ENCODE results near the gene NAA38. TPM values are rescaled to one million over a fixed set of nuclear protein-coding genes. Genes with fewer than 3 reads are reported as not detected.

Gene NAA38
- total RNA-seq, 1 donor from 2014 or later, result 60.2 TPM

- Histone ChIP-seq H3K4me1 (ENCODE audit: insufficient read depth, low read length) (peaks cover 41% of the 10 kb centered on the region), H3K27me3 (ENCODE audit: insufficient read depth, low read length) (peaks cover 6% of the 10 kb centered on the region), H3K27ac (ENCODE audit: low read depth, low read length) (peak within 1 kb of the TSS; percentile 97), H4K20me1 (ENCODE audit: insufficient read depth, low read length) (peaks cover 7% of the 10 kb centered on the region), H3K36me3 (ENCODE audit: insufficient read depth, low read length) (no peaks in the 10 kb centered on the region), H3K9me3 (ENCODE audit: insufficient read depth, low read depth, low read length) (no peaks in the 10 kb centered on the region), H3K4me2 (ENCODE audit: low read length) (peak within 1 kb of the TSS; percentile 100), H3K4me3 (ENCODE audit: insufficient read depth, low read depth, low read length) (peak within 1 kb of the TSS; percentile 77), H3K9ac (ENCODE audit: low read length) (peak within 1 kb of the TSS; percentile 94), H2AFZ (ENCODE audit: low read depth, low read length) (peak within 1 kb of the TSS; percentile 94), H3K79me2 (ENCODE audit: insufficient read depth, low read length) (peaks cover 6% of the 10 kb centered on the region)
- no peak for TF ChIP-seq CTCF (IDR thresholded peaks at IDR 0.05; ENCODE audit: insufficient read depth, low read depth, low read length)
- no peak for TF ChIP-seq EZH2 (IDR thresholded peaks at IDR 0.05; ENCODE audit: insufficient read depth, low read length)
- H3K27me3 Mint-ChIP-seq (ENCODE audit: low read depth, unreplicated experiment), result peaks cover 38% of the 10 kb centered on the region
- H3K4me1 Mint-ChIP-seq (ENCODE audit: low read depth, unreplicated experiment), result peaks cover 17% of the 10 kb centered on the region
- H3K27ac Mint-ChIP-seq (ENCODE audit: unreplicated experiment), result peak within 1 kb of the TSS; percentile 98
- peak within 1 kb of the TSS; percentile 91 for H3K4me3 Mint-ChIP-seq (ENCODE audit: unreplicated experiment)
- H3K9me3 Mint-ChIP-seq (ENCODE audit: unreplicated experiment), result no peaks in the 10 kb centered on the region
- peak; percentile 78 for DNase-seq (ENCODE audit: low read depth)
- no peak for FAIRE-seq
- peaks cover 2% of the 10 kb centered on the region for H3K36me3 Mint-ChIP-seq (ENCODE audit: low read depth, unreplicated experiment)
These were observed 23.4 kb downstream of the NAA38 start, which contains the start of gene KDM6B for GRCh38 chr17:7833795-7834541. TSS of gene KDM6B (plus strand) at chr17:7834217. CDS start at chr17:7845555, 11,338 bp downstream.

GRCh38 chr17:7833011-7833794, 24.2 kb downstream of the NAA38 start:
- Mint-ChIP-seq H3K9me3 (ENCODE audit: unreplicated experiment) (no peaks in the 10 kb centered on the region), H3K27ac (ENCODE audit: unreplicated experiment) (no peak overlapping the region), H3K4me1 (ENCODE audit: low read depth, unreplicated experiment) (peaks cover 11% of the 10 kb centered on the region), H3K27me3 (ENCODE audit: low read depth, unreplicated experiment) (peaks cover 38% of the 10 kb centered on the region), H3K4me3 (ENCODE audit: unreplicated experiment) (peak overlapping the region; percentile 91), H3K36me3 (ENCODE audit: low read depth, unreplicated experiment) (no peaks in the 10 kb centered on the region)
- Histone ChIP-seq H3K9me3 (ENCODE audit: insufficient read depth, low read depth, low read length) (no peaks in the 10 kb centered on the region), H2AFZ (ENCODE audit: low read depth, low read length) (peak overlapping the region; percentile 85), H3K4me2 (ENCODE audit: low read length) (peak overlapping the region; percentile 100), H3K27me3 (ENCODE audit: insufficient read depth, low read length) (peaks cover 6% of the 10 kb centered on the region), H3K4me3 (ENCODE audit: insufficient read depth, low read depth, low read length) (peak overlapping the region; percentile 77), H4K20me1 (ENCODE audit: insufficient read depth, low read length) (no peaks in the 10 kb centered on the region), H3K36me3 (ENCODE audit: insufficient read depth, low read length) (no peaks in the 10 kb centered on the region), H3K9ac (ENCODE audit: low read length) (peak overlapping the region; percentile 94), H3K27ac (ENCODE audit: low read depth, low read length) (no peak overlapping the region), H3K79me2 (ENCODE audit: insufficient read depth, low read length) (no peaks in the 10 kb centered on the region), H3K4me1 (ENCODE audit: insufficient read depth, low read length) (peaks cover 35% of the 10 kb centered on the region)
- no peak for DNase-seq (ENCODE audit: low read depth)
- no peak for TF ChIP-seq EZH2 (IDR thresholded peaks at IDR 0.05; ENCODE audit: insufficient read depth, low read length)
- no peak for TF ChIP-seq CTCF (IDR thresholded peaks at IDR 0.05; ENCODE audit: insufficient read depth, low read depth, low read length)
- no peak for FAIRE-seq

Measured in astrocyte (in vitro differentiated cells and primary cell).